ENCODE data around the gene MRPL21.

GRCh38 chr11:68933605-68934320 lies 30.1 kb upstream of the MRPL21 start:
- TF ChIP-seq ZNF274 (CRISPR knock-in tag; IDR thresholded peaks at IDR 0.05) = no peak
- TF ChIP-seq EEA1 (CRISPR knock-in tag; IDR thresholded peaks at IDR 0.05; ENCODE audit: borderline replicate concordance) = no peak
- no peak for TF ChIP-seq ZNF841 (CRISPR knock-in tag; IDR thresholded peaks at IDR 0.05; ENCODE audit: borderline replicate concordance)
- no peak for TF ChIP-seq ZNF800 (CRISPR knock-in tag; IDR thresholded peaks at IDR 0.05)

Measured in HepG2 (cell line).